HG03439 (cell line): Measurements from ENCODE around the gene ALDOB.

Source experiments
- ATAC-seq: cut with Tn5 transposase; IDR thresholded peaks from one replicate; pipeline ENCODE4 v1.9.1; 2021; ENCODE audit warnings: mild to moderate bottlenecking, moderate library complexity; ENCODE audit not compliant: unreplicated experiment

Gene ALDOB

DNA sequence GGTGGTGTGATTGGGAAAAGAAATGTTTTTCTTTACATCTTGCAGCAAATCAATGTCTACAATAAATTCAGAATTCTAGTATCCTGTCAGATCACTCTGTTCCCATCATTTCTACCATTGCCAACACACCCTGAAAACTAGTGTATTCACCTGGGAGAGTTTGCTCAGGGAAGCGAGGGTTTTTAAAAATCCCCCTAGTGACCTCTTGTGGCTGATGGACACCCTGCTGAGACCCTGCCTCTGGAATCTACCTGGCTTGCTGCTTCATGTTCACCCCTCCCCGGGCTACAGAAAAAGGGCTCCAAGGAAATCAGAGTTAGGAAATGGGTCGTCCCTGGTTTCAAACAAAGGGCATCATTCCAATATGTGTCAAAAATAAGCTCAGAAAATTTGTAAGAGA lies 21.4 kb upstream of the ALDOB start:
- no peak for ATAC-seq

DNA sequence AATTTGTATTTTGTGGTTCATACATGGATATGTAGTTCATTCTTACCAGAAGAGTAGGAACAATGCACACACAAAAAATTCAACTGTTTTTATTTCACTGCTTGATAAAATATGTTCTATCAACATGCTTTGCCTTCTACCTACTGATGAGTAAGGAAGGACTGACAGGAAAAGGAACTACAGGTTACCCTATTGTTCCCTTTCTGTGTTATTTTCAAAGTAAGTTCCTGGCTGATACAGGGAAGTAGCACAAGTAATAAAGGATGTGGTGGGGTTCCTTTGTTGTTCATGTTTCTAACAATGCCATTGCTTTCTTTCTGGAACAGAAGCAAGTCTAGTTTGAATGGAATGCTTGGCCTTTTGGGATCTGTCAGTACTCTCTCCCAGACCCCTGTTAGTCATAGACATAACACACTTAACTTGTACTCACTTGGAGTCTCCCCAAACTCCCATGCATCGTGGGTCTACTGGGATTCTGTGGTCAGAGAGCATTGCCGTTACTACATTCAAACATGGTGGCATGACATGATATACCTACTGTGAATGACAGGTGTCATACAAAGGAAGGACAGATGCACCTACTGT lies 20.2 kb upstream of the ALDOB start:
- no peak for ATAC-seq

DNA sequence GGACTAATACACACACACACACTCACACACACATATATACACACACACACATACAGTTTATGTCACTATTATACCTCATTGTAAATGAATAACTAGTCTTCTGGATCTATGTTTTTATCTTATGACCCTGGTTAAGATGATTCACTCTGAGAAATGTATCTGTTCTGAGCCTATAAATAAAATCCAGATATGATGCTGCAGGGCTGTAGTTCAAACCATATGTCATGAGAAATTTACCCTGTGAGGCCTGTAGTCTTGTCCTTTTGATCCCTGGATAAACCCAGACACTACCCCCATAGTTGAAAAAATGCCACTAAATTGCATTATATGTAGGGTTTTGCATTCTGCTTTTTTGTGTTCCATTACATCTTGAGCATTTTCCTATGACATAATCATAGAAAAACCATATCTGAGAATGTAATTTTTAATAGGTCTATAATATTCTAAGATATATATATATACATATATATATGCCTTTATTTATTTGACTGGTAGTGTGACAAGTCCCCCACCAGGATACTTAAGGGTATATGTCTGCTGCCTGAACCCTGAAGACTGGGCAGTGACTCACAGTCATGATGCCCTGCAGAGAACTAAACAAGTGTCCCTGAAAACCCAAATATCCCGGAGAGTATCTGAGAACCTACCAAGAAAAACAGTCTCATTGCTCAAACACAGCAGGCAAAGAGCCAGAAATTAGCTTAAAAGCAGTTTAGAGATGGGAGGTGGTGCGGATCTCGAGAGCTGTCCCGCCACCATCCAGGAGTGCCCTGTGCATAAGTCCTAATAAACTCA lies 18.4 kb upstream of the ALDOB start:
- ATAC-seq = no peak

DNA sequence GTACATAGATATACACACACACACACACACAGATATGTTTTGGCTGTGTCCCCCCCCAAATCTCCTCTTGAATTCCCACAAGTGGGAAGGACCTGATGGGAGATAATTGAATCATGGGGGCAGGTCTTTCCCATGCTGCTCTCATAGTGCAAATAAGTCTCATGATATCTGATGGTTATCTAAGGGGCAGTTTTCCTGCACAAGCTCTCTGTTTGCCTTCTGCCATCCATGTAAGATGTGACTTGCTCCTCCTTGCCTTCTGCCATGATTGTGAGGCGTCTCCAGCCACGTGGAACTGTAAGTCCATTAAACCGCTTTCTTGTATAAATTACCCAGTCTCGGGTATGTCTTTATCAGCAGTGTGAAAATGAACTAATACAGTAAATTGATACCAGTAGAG lies 15.9 kb upstream of the ALDOB start:
- no peak for ATAC-seq

DNA sequence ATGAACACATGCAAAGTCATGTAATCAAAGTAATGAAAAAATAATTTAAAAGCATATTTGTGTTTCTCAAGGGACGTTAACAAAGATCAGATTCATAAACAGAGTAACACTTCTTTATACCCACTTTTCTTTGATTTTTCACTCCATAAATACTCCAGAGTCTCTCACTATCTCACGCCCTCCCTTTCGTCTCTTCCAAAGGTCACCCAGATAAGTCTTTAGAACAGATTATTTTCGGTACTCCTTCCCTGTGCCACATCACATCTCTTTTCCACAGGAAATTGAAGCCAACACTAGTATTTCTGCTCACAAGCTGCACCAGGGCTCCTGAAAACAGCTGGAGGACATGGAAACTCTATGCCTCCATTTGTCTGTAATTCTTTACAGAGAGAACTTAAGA lies 15.4 kb upstream of the ALDOB start:
- no peak for ATAC-seq

DNA sequence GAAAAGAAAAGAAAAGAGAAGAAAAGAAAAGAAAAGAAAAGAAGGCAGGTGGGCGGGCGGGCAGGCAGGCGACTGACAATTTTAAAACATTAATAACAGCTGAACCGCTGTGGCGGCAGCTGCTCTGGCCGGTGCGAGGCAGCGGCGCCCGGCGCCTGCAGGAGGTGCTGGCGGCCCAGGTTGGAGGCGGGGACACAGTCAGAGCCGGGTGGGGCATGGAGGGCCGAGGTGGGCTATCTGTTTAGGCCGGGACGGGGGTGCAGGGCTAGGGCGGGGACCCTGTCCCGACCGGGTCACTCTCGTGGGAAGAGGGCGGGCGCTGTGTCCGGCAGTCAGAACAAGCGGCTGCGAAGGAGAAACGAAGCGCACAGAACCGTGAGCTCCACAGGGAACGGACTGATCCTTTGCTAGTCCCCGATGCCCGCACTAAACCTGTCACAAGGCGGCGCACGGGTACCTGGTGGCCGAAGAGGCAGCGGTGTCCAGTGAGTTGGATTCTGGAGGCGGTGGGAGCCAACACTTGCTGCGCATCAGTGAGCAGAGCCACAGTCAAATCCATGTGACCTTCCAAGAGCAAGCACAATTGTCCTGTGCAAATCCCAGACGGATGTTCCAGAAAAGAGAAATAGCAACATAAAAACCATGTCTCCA lies 13.6 kb upstream of the ALDOB start:
- ATAC-seq = peak; percentile 98

DNA sequence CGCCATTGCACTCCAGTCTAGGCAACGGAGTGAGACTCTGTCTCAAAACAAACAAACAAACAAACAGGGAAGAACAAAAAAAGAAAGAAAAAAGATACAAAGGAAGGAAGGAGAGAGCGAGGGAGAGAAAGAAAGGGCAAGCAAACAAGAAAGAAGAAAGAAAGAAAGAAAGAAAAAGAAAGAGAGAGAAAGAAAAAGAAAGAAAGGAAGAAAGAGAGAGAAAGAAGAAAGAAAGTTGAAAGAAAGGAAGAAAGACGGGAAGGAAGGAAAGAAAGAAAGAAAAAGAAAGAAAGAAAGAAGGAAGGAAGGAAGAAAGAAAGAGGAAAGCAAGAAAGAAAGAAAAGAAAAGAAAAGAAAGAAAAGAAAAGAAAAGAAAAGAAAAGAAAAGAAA lies 13.1 kb upstream of the ALDOB start:
- ATAC-seq = no peak

DNA sequence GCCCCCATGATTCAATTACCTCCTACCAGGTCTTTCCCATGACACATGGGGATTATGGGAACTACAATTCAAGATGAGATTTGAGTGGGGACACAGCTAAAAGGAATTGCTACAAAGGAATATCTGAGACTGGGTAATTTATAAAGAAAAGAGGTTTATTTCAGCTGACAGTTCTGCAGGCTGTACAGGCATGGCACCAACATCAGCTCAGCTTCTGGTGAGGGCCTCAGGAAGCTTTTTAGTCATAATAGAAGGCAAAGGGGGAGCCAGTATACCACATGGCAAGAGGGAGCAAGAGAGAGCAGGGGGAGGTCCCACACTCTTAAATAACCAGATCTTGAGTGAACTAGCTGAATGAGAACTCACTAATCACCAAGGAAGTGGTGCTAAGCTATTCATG lies 11.2 kb upstream of the ALDOB start:
- ATAC-seq = no peak

DNA sequence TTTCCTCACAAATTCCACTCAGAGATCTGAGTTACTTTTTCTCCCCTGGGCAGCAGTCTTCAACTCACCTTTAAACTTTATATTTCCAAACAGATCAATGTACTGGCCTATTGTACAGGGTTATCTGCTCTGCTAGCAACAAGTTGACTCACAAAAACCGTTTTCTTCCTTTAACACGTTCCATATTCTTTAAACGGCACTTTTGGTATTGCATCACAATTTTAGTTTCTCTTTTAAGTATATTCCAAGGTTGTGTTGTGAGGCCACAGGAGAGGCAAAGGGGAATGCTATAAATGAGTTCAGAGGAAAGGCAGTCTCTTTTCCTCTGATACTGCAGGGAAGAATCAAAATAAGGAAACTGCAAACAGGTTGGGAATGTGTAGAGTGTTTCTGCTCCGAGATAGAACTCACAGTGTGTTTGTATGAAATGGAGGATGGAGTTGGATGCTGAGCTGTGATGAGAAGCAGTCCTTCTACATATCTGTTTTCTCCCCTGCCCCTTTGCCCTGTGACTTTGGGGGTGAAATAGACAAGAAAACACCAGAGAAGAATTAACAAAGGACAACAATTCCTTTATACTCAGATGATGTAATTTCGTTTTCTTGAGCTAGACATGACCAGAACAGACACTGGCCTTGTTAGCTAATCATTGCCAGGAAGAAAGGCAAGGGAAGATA lies 9.9 kb upstream of the ALDOB start:
- ATAC-seq = no peak

DNA sequence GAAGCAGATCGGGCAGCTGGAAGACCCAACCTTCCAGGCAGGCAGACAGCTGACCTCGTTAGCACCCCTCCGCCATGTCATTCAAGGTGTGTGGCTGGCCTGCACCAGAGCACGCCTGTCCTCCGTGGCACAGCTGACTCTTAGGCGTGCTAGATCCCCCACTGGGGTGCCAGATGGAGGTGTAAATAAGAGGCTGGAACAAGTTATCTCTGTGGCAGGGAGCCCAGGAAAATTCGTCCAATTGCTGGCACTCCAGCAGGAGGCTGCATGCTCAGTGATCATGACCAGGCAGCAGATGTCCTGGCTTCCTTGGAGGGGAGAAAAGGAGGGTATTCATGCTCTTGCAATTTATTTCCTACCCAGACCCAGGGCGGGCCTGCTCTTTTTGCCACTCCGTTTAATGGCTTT lies 7.8 kb upstream of the ALDOB start:
- no peak for ATAC-seq

DNA sequence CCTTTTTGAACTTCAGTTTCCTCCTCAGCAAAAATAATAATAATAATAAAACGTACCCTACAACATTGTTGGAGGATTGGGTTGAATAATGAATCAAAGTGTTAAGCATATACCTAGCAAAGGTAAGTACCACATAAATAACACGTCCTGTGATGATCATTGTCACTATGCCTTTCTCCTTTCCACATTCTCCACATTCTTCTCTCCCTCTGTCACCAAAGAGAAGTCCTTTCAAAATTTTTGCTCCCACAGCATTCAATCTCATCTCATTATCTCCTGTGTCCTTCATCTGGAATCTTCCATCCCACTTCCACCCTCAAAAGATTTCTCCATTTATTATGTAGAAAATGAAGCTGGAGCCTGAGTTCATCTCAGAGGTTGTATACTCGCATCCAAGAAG lies 7.2 kb upstream of the ALDOB start:
- no peak for ATAC-seq

DNA sequence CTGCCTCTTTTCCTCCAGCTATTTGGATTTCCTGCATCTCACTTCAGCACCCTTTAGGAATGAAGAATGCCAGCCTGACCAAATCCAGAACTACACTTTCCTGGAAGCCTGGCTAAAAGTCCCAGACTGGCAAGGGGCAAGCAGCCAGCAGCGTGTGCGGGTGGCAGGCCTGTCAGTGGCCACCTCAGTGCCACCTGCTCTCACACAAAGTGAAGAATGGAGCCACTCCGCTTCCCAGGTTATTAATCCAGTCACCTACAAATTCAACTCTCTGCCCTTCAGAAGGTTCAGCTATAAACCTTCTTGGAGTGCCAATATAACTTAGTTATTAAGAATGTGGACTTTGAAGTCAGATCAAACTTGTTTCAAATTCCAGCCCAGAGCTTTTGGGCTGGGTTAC lies 6.7 kb upstream of the ALDOB start:
- ATAC-seq = no peak

DNA sequence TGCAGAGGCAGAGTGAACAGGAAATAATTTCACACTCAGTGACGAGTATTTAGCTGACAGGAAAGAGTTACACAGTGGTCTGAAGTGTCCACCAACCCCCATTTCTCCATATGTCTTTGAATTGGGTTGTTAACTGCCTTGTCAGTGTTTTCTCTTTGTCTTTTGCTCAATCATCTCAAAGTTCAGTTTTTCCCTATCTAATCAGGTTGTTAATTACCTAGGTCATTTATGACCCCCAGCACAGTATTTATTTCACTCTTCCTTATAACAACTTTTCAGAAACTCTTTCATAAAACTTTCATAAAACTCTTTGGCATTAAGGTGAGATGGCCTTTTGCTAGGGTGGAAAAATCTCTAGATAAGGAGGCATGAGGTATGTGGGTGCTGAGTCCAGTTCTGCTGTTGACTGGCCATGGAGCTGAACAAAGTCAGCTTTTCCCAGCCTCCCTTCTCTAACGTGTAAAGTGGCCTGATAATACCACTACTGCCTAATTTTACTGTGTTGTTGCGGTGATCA lies 5.2 kb upstream of the ALDOB start:
- ATAC-seq = no peak

DNA sequence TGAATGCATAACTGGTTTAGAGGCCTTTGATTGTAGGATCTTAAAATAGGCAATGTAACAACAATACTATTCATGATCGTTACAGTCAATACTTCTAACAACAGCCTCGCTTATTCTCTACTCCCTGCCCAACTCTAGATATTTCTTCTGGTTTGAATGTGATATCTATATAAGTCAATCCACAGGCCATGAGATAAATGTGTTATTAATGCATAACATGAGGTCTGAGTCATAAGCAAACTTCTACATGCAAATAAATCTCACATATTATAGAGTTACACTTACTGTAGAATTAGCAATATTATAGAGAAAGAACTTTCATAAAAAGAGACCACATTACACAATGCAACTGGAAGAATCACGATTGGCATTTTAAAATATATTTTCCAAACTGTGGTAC lies 2.9 kb upstream of the ALDOB start:
- no peak for ATAC-seq

DNA sequence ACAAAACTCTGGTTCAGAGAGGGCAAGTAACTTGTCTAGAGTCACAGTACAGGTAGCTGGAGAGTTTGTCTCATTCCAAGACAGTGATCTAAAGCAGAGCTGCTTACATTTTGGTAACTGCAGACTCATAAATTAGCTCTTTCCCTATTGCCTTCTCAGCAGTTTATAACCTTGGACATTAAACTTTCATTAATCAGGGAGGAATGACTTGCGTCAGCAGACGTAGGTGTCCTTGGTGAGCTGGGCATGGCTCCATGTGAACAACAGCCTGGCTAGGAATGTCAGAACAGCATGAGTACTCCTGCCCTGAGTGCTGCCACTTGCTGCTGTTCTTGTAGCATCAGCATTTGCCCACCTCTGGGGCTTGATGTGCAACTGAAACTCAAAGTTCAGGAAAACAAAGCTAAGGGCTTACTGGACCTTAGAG lies 2.2 kb upstream of the ALDOB start:
- no peak for ATAC-seq

DNA sequence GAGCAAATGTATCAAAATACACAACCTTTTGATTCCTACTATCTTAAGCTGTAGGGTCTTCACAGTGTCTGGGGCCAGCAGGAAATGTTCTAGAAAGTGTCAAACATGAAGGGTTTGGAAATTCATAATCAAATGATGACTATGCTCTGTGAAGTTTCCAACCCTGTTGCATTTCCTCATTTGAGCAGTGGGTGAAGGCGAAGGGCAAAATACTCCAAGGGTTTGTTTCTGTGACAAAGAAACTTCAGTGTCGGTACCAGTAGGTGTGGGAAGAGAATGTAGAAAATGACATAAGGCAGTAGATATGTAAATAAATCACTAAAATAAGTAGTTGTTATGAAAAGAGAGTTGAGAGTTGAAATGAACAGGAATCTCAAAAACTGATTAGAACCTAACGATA lies 576 bp downstream of the ALDOB start:
- ATAC-seq = no peak

DNA sequence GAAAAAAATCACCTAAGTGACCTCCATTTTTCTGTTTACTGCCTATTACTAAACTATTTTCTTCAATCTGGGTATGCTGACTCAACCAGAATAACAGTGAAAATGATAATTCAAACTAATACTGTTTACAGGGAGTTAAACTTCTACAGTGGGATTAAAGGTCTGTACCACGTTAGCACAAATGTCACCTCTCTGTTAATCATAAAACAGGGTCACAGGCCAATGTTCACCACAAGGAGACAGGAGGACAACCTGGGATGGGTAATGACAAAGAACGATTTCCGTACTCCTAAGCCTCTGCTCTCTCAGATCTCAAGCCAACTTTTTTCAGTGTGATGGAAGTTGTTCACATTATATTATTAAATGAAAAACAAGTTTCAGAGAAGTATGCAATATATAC lies 2.3 kb downstream of the ALDOB start:
- ATAC-seq = no peak

DNA sequence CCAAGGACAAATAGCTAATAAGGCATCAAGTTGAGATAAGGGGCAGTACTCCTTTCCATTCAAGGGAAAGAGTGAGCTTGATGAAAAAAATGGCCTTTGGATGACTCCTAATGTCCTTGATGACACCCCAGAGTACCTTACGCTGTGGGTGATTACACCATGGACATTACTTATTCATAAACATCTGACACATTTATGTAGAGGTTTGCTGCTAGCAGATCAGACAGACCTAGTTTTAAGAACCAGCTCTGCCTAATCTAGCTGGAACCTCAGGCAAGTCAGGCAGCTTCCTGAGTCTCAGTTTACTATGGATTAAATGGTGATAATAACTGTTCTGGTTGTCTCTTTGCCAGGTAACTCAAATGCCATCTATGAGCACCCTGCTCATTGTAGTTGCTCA lies 2.8 kb downstream of the ALDOB start:
- ATAC-seq = no peak

DNA sequence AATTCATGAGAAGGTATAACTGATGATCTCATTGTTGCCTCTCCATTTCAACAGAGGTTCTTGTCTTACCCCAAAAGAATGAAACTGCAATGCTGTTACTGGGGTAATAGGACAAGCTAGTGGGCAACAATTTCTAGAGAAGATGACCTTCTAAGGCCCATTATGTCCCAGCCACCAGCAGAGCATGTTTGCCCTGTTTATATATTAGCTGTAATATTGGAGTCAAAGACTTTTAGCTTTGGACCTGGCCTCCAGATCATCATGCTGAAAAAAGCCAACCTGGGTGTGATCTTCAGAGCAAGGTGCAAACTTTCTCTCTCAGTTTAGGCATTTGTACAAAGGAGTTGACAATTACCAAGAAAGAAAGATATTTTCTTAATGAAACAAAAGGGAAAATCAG lies 3.4 kb downstream of the ALDOB start:
- no peak for ATAC-seq

DNA sequence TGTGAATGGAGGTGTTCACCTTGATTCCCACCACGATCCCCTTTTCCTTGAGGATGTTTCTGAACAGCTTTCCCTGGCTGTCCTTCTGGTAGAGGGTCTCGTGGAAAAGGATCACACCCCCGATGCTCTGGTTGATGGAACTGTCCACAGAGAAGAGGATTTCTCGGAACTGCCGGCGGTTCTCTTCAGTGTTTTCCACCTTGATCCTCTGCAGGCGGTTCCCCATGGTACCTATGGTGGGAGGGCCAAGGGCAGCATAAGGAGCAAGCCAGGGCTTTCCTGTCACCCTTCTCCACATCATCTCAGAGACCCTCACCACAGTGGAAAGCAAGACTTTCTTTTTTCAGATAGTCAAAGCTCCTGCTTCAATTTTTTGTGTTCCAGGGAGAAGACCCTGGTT lies 5.8 kb downstream of the ALDOB start:
- no peak for ATAC-seq

DNA sequence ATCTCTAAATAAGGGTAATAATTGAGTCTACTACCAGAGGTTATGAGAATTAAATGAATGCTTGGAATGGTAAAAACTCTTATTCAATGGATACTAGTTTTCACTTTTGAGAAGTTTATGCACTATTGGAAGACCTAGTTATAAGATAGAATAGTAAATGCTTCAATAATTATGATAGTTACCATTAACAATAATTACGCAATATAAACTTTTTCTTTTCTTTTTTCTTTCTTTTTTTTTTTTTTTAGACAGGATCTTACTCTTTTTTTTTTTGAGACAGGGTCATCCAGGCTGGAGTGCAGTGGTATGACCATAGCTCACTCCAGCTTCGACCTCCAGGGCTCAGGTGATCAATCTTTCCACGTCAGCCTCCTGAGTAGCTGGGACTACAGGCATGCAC lies 6.7 kb downstream of the ALDOB start:
- ATAC-seq = no peak
